ENCODE data around the gene DCTN4. TPM values are rescaled to one million over a fixed set of nuclear protein-coding genes. Genes with fewer than 3 reads are reported as not detected.

Gene DCTN4
- total and polyA plus RNA-seq, 9 of the 15 experiments (the other 6 are each of a cell fraction or from before 2014, with no cell fraction given) = 20.4 to 64.9 (median 49.9) TPM

- TF ChIP-seq, protein P1, sequence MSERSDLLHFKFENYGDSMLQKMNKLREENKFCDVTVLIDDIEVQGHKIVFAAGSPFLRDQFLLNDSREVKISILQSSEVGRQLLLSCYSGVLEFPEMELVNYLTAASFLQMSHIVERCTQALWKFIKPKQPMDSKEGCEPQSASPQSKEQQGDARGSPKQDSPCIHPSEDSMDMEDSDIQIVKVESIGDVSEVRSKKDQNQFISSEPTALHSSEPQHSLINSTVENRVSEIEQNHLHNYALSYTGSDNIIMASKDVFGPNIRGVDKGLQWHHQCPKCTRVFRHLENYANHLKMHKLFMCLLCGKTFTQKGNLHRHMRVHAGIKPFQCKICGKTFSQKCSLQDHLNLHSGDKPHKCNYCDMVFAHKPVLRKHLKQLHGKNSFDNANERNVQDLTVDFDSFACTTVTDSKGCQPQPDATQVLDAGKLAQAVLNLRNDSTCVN (CRISPR knock-in tag; IDR thresholded peaks at IDR 0.05) = 0 out of 2 replicates have a peak, but pooled peaks have one; percentile 7
- TF ChIP-seq NEUROD1 (IDR thresholded peaks at IDR 0.05; ENCODE audit: borderline replicate concordance, low read depth, low read length, partially characterized antibody) = peak; percentile 90
- peak; percentile 74 for TF ChIP-seq MYC (IDR thresholded peaks at IDR 0.05; ENCODE audit: low read depth, low read length)
- no peak for TF ChIP-seq MYC (CRISPR knock-in tag; IDR thresholded peaks at IDR 0.05; ENCODE audit: borderline replicate concordance, low read depth)
- TF ChIP-seq SREBF2 (CRISPR knock-in tag; IDR thresholded peaks at IDR 0.05) = 0 out of 2 replicates have a peak, but pooled peaks have one; percentile 79
- TF ChIP-seq CTBP1 (IDR thresholded peaks at IDR 0.05; ENCODE audit: borderline replicate concordance) = 0 out of 2 replicates have a peak, but pooled peaks have one; percentile 61
- TF ChIP-seq ZNF263 (CRISPR knock-in tag; IDR thresholded peaks at IDR 0.05; ENCODE audit: borderline replicate concordance) = no peak
- TF ChIP-seq OTX1 (CRISPR knock-in tag; IDR thresholded peaks at IDR 0.05) = peak; percentile 71; the same call in 1 of the 2 replicates
- peak; percentile 93 for TF ChIP-seq CEBPZ (IDR thresholded peaks at IDR 0.05; ENCODE audit: borderline replicate concordance, low read depth, low read length)
- peak in 1 of 3 experiments; percentile 69; a peak in 2 of 6 replicates for TF ChIP-seq ZBTB11 (CRISPR knock-in tag; IDR thresholded peaks at IDR 0.05)
- peak; percentile 90 for TF ChIP-seq PBX2 (CRISPR knock-in tag; IDR thresholded peaks at IDR 0.05; ENCODE audit: low read depth)
- peak; percentile 100 for TF ChIP-seq PBX2 (tag; conservative IDR thresholded peaks at IDR 0.05; ENCODE audit: low read depth)
- peak; percentile 97 for TF ChIP-seq CXXC5 (CRISPR knock-in tag; IDR thresholded peaks at IDR 0.05)
- TF ChIP-seq TEAD2 (tag; IDR thresholded peaks at IDR 0.05) = no peak
Observed at GRCh38 chr5:150758531-150759333, at the start of gene DCTN4 (continued).
